ENCODE results near the gene PARD3.

- no peak for TF ChIP-seq EZH2 (IDR thresholded peaks at IDR 0.05; ENCODE audit: borderline replicate concordance)
- TF ChIP-seq CTCF (IDR thresholded peaks at IDR 0.05; ENCODE audit: poor library complexity): no peak
Observed at GRCh38 chr10:34345383-34345782, 469.7 kb downstream of the PARD3 start.
